Colonic mucosa (tissue), 4 donors: ENCODE data around the gene HLCS. TPM values are rescaled to one million over a fixed set of nuclear protein-coding genes. Genes with fewer than 3 reads are reported as not detected.

Source experiments
- DNase-seq: peaks from one replicate; pipeline ENCODE4 v3.0.0-alpha.2; 2020
- H3K27ac ChIP-seq: fragments of 200-600 bp; one replicate; pipeline ENCODE4 v1.8.0; 2021
- H3K27me3 ChIP-seq: fragments of 200-600 bp; one replicate; pipeline ENCODE4 v1.8.0; 2021
- H3K36me3 ChIP-seq: fragments of 200-600 bp; one replicate; pipeline ENCODE4 v1.8.0; 2021
- H3K4me1 ChIP-seq: fragments of 200-600 bp; one replicate; pipeline ENCODE4 v1.8.0; 2021; ENCODE audit warnings: mild to moderate bottlenecking
- H3K4me3 ChIP-seq: fragments of 200-600 bp; one replicate; pipeline ENCODE4 v1.8.0; 2021
- H3K9ac ChIP-seq, 2 donors: one replicate each; pipeline ENCODE4 v1.7.0; 2013; ENCODE audit warnings: control low read depth in 2 of 2, low read depth in 2 of 2, low read length in 2 of 2
- H3K9me3 ChIP-seq: fragments of 200-600 bp; one replicate; pipeline ENCODE4 v1.8.0; 2021
- intact Hi-C: fragments of 100-400 bp; cut with DNase I; formaldehyde crosslinking; loops from one replicate; pipeline ENCODE4 v1.14.1; 2022
- total RNA-seq, 2 donors: library from RNA; stranded (reverse); fragmentation: NEBNext Ultra II Directional in 1 of 2; extraction: Animal tissue kit (Norgen Biotek cat#: 25700) in 1 of 2; gene quantifications; one replicate each; pipeline ENCODE4 v1.2.1, GENCODE V29; 2021
- TF ChIP-seq, protein P1 (sequence below): fragments of 200-600 bp; IDR thresholded peaks from one replicate; pipeline ENCODE4 v1.8.0; 2022; ENCODE audit warnings: antibody characterized with exemption, mild to moderate bottlenecking
- donor health status: healthy.
- donor health status: DM: no; HTN: no; CAD: no.
- donor health status: DM: no; HTN: no; CAD: no.

The HLCS gene
- total RNA-seq, 2 donors from 2014 or later = 10.8 to 11.4 TPM

DNA sequence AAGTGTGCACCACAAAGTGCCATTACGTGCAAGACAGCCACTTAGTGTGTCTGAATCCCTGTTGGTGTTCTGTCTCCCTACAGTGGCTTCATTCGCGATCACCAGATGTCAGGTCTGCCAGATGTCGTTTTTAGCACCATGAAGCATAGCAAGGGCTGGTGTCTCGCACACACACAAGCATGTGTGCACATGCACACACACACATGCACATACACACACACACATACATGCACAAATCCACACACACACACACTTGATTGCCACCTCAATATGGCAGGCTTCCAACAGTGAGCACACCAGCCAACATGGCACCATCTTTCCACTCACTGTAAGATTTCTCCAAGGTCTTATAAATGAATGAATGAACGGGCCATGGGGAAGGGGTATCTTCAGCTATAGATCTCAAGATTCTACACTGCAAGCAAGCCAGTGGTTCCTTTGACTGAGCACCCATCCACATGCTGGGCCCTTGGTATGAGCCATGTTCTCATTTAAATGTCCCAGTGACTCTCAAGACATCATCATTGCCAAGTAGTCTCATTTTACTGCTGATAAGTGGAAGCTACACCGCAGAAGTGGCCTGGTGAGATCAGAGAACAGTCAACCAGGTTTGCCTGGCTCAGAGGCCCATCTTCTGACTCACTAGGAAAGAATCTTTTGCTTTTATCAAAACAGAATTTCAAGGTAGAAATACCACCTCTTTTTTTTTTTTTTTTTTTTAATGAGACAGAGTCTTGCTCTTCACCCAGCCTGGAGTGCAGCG is 182.7 kb downstream of the HLCS start:
- Histone ChIP-seq H3K9ac (no peak overlapping the region), H3K36me3 (no peaks in the 10 kb centered on the region), H3K9me3 (no peaks in the 10 kb centered on the region), H3K27me3 (no peaks in the 10 kb centered on the region), H3K4me3 (no peak overlapping the region), H3K4me1 (no peaks in the 10 kb centered on the region), H3K27ac (no peak overlapping the region)
- DNase-seq = no peak
- intact Hi-C loops = no loop called here
- TF ChIP-seq, protein P1, sequence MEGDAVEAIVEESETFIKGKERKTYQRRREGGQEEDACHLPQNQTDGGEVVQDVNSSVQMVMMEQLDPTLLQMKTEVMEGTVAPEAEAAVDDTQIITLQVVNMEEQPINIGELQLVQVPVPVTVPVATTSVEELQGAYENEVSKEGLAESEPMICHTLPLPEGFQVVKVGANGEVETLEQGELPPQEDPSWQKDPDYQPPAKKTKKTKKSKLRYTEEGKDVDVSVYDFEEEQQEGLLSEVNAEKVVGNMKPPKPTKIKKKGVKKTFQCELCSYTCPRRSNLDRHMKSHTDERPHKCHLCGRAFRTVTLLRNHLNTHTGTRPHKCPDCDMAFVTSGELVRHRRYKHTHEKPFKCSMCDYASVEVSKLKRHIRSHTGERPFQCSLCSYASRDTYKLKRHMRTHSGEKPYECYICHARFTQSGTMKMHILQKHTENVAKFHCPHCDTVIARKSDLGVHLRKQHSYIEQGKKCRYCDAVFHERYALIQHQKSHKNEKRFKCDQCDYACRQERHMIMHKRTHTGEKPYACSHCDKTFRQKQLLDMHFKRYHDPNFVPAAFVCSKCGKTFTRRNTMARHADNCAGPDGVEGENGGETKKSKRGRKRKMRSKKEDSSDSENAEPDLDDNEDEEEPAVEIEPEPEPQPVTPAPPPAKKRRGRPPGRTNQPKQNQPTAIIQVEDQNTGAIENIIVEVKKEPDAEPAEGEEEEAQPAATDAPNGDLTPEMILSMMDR = no peak

DNA sequence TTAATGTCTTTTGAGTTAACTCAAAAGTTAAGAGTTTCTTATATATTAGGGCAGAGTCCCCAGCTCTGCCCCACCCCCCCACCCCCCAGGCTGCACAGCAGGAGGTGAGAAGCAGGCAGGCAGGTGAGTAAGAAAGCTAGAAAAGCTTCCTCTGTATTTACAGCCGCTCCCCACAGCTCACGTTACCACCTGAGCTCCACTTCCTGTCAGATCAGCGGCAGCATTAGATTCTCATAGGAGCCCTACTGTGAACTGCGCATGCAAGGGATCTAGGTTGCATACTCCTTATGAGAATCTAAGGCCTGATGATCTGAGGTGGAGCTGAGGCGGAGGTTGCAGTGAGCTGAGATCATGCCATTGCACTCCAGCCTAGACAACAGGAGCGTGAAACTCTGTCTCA is 185.6 kb downstream of the HLCS start:
- no peaks in the 10 kb centered on the region for H3K9me3 ChIP-seq
- no peak overlapping the region for H3K27ac ChIP-seq
- H3K9ac ChIP-seq = no peak overlapping the region
- DNase-seq = no peak
- TF ChIP-seq, protein P1 = no peak
- H3K4me1 ChIP-seq = no peaks in the 10 kb centered on the region
- no peaks in the 10 kb centered on the region for H3K27me3 ChIP-seq
- no peaks in the 10 kb centered on the region for H3K36me3 ChIP-seq
- intact Hi-C loops = no loop called here
- no peak overlapping the region for H3K4me3 ChIP-seq

DNA sequence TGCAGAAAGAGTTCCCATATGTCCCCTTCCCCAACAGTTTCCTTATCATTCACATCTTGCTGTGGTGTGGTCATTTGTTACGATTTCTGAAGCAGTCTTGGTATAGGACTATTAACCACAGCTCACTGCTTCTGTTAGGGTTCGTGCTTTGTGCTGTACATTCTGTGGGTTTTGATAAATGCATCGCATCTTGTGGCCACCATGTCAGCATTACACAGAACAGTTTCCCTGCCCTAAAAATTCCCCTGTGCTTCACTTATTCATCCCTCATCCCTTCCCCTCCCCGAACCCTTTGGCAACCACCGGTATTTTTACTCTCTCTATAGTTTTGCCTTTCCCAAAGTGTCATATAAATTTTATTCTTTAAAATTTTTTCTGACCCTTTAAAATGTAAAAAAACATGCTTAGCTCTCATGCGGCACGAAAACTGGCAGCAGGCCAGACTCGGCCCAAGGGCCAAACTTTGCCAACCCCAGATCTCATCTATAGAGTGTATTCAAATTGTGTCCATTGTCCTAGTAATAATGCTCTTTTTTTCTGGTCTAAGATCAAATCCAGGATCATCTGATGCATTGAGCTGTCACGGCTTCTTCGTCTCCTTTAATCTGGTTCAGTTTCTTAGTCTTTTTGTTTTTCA is 189.4 kb downstream of the HLCS start:
- no peaks in the 10 kb centered on the region for H3K9me3 ChIP-seq
- no peaks in the 10 kb centered on the region for H3K36me3 ChIP-seq
- TF ChIP-seq, protein P1 = no peak

DNA sequence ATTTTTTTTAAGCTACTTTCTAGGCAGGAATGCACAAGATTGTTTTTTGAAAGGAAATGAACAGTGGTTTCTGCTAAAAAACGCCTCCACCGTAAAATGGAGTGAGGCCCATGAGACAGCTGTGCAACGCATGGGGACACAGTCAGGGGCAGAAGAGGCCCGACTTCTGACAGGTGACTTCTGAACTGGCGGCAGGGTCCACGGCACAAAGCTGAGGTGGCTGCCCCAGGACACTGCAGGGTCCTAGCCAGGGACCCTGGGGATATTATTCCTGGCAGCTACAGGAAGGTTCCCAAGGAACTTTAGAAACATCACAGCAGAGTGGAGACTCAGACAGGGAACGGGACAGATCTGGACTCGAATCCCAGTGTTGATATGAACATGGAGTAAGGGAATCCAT is 192.5 kb downstream of the HLCS start:
- H3K27me3 ChIP-seq = no peaks in the 10 kb centered on the region
- TF ChIP-seq, protein P1 = no peak
- no peak overlapping the region for H3K9ac ChIP-seq
- H3K9me3 ChIP-seq = no peaks in the 10 kb centered on the region
- no peaks in the 10 kb centered on the region for H3K4me1 ChIP-seq
- no peak for DNase-seq
- H3K27ac ChIP-seq = no peak overlapping the region
- intact Hi-C loops = no loop called here
- H3K36me3 ChIP-seq = no peaks in the 10 kb centered on the region
- no peak overlapping the region for H3K4me3 ChIP-seq

More for the DNA sequence above, 189.4 kb downstream of the HLCS start:
- H3K4me1 ChIP-seq = no peaks in the 10 kb centered on the region
- no peaks in the 10 kb centered on the region for H3K27me3 ChIP-seq
- no peak overlapping the region for H3K9ac ChIP-seq
- H3K27ac ChIP-seq = no peak overlapping the region
- intact Hi-C loops = no loop called here
- no peak for DNase-seq
- H3K4me3 ChIP-seq = no peak overlapping the region

DNA sequence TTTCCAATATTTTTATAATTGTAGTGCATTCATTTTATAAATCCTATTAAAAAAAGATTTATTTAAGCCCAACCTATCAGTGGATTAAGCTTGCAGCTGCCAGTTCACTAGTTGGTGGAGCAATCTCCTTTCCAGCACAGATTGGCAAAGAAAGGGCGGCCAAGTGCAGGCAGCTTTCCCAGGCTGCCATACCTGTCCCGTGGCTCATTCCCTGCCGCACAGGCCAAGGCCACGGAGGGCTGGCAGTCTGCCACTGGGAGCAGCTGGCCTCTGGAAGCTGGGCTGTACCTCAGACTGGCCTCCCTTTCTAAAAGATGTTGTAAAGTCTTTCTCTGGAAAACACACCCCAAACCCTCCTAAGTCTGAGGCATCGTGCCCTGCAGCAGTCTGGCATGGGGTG is 193.4 kb downstream of the HLCS start:
- H3K36me3 ChIP-seq = no peaks in the 10 kb centered on the region
- H3K27ac ChIP-seq = no peak overlapping the region
- DNase-seq = peak; percentile 80
- intact Hi-C loops = no loop called here
- H3K27me3 ChIP-seq = no peaks in the 10 kb centered on the region
- TF ChIP-seq, protein P1 = no peak
- H3K9me3 ChIP-seq = no peaks in the 10 kb centered on the region
- H3K9ac ChIP-seq = no peak overlapping the region
- H3K4me3 ChIP-seq = no peak overlapping the region
- H3K4me1 ChIP-seq = no peaks in the 10 kb centered on the region
